Tibial nerve (tissue), 4 donors: ENCODE data around the gene CFDP1.

Source experiments
- EP300 ChIP-seq, 2 donors: sonication (generic); formaldehyde crosslinking; IDR thresholded peaks; one replicate each; pipeline ENCODE4 v1.6.1; 2017; ENCODE audit warnings: antibody characterized with exemption in 2 of 2, mild to moderate bottlenecking in 1 of 2
- TF ChIP-seq, protein P1 (sequence below), 5 experiments: fragments of 200-600 bp in 3 of 5; fragments of 450-650 bp in 2 of 5; sonication (generic) in 3 of 5; IDR thresholded peaks; one replicate each; pipeline ENCODE4 v1.5.1; 2016 to 2019; ENCODE audit warnings: antibody characterized with exemption in 5 of 5, mild to moderate bottlenecking in 3 of 5, moderate library complexity in 2 of 5

DNA sequence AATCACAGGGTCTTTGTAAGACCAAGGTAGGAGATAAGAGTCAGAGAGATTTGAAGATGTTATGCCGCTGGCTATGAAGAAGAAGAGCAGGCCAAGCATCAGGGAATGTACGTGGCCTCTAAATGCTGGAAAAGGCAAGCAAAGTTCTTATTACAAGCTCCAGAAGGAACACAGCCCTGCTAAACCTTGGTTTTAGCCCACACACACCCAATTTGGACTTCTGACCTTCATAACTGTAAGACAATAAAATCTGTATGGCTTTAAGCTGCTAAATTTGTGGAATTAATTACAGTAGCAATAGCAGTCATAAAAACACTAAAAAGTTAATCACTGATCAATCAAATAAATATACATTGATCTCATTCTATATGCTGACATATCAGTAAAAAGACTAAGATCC lies 25.1 kb upstream of the CFDP1 start:
- TF ChIP-seq, protein P1, sequence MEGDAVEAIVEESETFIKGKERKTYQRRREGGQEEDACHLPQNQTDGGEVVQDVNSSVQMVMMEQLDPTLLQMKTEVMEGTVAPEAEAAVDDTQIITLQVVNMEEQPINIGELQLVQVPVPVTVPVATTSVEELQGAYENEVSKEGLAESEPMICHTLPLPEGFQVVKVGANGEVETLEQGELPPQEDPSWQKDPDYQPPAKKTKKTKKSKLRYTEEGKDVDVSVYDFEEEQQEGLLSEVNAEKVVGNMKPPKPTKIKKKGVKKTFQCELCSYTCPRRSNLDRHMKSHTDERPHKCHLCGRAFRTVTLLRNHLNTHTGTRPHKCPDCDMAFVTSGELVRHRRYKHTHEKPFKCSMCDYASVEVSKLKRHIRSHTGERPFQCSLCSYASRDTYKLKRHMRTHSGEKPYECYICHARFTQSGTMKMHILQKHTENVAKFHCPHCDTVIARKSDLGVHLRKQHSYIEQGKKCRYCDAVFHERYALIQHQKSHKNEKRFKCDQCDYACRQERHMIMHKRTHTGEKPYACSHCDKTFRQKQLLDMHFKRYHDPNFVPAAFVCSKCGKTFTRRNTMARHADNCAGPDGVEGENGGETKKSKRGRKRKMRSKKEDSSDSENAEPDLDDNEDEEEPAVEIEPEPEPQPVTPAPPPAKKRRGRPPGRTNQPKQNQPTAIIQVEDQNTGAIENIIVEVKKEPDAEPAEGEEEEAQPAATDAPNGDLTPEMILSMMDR (IDR thresholded peaks at IDR 0.05) = no peak
- TF ChIP-seq EP300 (IDR thresholded peaks at IDR 0.05) = no peak
